ENCODE measurements around the gene KRT16. TPM values are rescaled to one million over a fixed set of nuclear protein-coding genes. Genes with fewer than 3 reads are reported as not detected.

Gene KRT16
- total RNA-seq (ENCODE audit: low replicate concordance) = 0.15 and 0.35 TPM in 2 replicates

GRCh38 chr17:41612376-41613160 lies at the start of gene KRT16:
KRT16 (minus strand) TSS chr17:41612767; CDS start chr17:41612688, 79 bp downstream.

GRCh38 chr17:41624208-41625101 lies 11.9 kb upstream of the KRT16 start, which contains the start of gene KRT17:
KRT17 (minus strand) TSS chr17:41624575; CDS start chr17:41624509, 66 bp downstream.

GRCh38 chr17:41586863-41587495 lies 25.6 kb downstream of the KRT16 start, which contains the start of gene KRT14:
KRT14 (minus strand) TSS chr17:41586895; CDS start chr17:41586834, 61 bp downstream.

GRCh38 chr17:41571561-41572434 lies 40.8 kb downstream of the KRT16 start, which contains the start of gene KRT9:
KRT9 (minus strand) TSS chr17:41572059; CDS start chr17:41571992, 67 bp downstream.

Other genes starting within 250 kb of the KRT16 start
- gene KRT33B, start 243.0 kb downstream of the KRT16 start, total RNA-seq (ENCODE audit: low replicate concordance) = not detected in 2 replicates
- under 0.01 TPM in 1 of 2 replicates, not detected in the other for gene KRT34, start 230.5 kb downstream of the KRT16 start, total RNA-seq (ENCODE audit: low replicate concordance)
- gene KRT31, start 215.2 kb downstream of the KRT16 start, total RNA-seq (ENCODE audit: low replicate concordance) = not detected in 2 replicates
- gene KRT37, start 188.2 kb downstream of the KRT16 start, total RNA-seq (ENCODE audit: low replicate concordance) = not detected in 2 replicates
- under 0.01 TPM in 1 of 2 replicates, not detected in the other for gene KRT38, start 171.8 kb downstream of the KRT16 start, total RNA-seq (ENCODE audit: low replicate concordance)
- not detected in 2 replicates for gene KRT32, start 145.4 kb downstream of the KRT16 start, total RNA-seq (ENCODE audit: low replicate concordance)
- gene KRT35, start 131.6 kb downstream of the KRT16 start, total RNA-seq (ENCODE audit: low replicate concordance) = not detected in 2 replicates
- 0.08 and 0.12 TPM in 2 replicates for gene KRT36, start 122.9 kb downstream of the KRT16 start, total RNA-seq (ENCODE audit: low replicate concordance)
- gene KRT13, start 107.2 kb downstream of the KRT16 start, total RNA-seq (ENCODE audit: low replicate concordance) = not detected in 2 replicates
- 0.35 and 0.90 TPM in 2 replicates for gene KRT15, start 93.9 kb downstream of the KRT16 start, total RNA-seq (ENCODE audit: low replicate concordance)
- gene KRT19, start 84.5 kb downstream of the KRT16 start, total RNA-seq (ENCODE audit: low replicate concordance) = 8.8 and 47.4 TPM in 2 replicates
- not detected in 2 replicates for gene KRT9, start 40.7 kb downstream of the KRT16 start, total RNA-seq (ENCODE audit: low replicate concordance)
- gene KRT14, start 25.9 kb downstream of the KRT16 start, total RNA-seq (ENCODE audit: low replicate concordance) = 0.23 TPM in 1 of 2 replicates, not detected in the other
- 0.47 and 4.3 TPM in 2 replicates for gene KRT17, start 11.8 kb upstream of the KRT16 start, total RNA-seq (ENCODE audit: low replicate concordance)
- gene EIF1, start 76.1 kb upstream of the KRT16 start, total RNA-seq (ENCODE audit: low replicate concordance) = 82.7 and 93.4 TPM in 2 replicates
- not detected in 2 replicates for gene GAST, start 99.6 kb upstream of the KRT16 start, total RNA-seq (ENCODE audit: low replicate concordance)
- gene HAP1, start 121.9 kb upstream of the KRT16 start, total RNA-seq (ENCODE audit: low replicate concordance) = 0.08 and 0.12 TPM in 2 replicates
- 2.3 and 59.7 TPM in 2 replicates for gene JUP, start 173.9 kb upstream of the KRT16 start, total RNA-seq (ENCODE audit: low replicate concordance)
- 90.3 and 133 TPM in 2 replicates for gene P3H4, start 199.2 kb upstream of the KRT16 start, total RNA-seq (ENCODE audit: low replicate concordance)
- gene FKBP10, start 200.2 kb upstream of the KRT16 start, total RNA-seq (ENCODE audit: low replicate concordance) = 494 and 761 TPM in 2 replicates
- 66.8 and 70.7 TPM in 2 replicates for gene NT5C3B, start 223.5 kb upstream of the KRT16 start, total RNA-seq (ENCODE audit: low replicate concordance)
- gene KLHL10, start 225.1 kb upstream of the KRT16 start, total RNA-seq (ENCODE audit: low replicate concordance) = 0.08 and 0.12 TPM in 2 replicates

Measured in smooth muscle cell of the coronary artery (primary cell).